Skeletal muscle cell (primary cell): ENCODE results near the gene AGMAT.

Source experiments
- DNase-seq: peaks from one replicate; pipeline ENCODE4 v3.0.0-alpha.2; 2010; ENCODE audit warnings: low read depth
- H3K4me3 ChIP-seq: 2 replicates; pipeline ENCODE4 v1.5.1; 2011; ENCODE audit warnings: low read depth, mild to moderate bottlenecking, control low read depth, low read length, moderate library complexity

AGMAT gene

GRCh38 chr1:15526021-15526489 is 58.8 kb downstream of the AGMAT start:
- peak overlapping the region; percentile 95 for H3K4me3 ChIP-seq
- no peak for DNase-seq

DNA sequence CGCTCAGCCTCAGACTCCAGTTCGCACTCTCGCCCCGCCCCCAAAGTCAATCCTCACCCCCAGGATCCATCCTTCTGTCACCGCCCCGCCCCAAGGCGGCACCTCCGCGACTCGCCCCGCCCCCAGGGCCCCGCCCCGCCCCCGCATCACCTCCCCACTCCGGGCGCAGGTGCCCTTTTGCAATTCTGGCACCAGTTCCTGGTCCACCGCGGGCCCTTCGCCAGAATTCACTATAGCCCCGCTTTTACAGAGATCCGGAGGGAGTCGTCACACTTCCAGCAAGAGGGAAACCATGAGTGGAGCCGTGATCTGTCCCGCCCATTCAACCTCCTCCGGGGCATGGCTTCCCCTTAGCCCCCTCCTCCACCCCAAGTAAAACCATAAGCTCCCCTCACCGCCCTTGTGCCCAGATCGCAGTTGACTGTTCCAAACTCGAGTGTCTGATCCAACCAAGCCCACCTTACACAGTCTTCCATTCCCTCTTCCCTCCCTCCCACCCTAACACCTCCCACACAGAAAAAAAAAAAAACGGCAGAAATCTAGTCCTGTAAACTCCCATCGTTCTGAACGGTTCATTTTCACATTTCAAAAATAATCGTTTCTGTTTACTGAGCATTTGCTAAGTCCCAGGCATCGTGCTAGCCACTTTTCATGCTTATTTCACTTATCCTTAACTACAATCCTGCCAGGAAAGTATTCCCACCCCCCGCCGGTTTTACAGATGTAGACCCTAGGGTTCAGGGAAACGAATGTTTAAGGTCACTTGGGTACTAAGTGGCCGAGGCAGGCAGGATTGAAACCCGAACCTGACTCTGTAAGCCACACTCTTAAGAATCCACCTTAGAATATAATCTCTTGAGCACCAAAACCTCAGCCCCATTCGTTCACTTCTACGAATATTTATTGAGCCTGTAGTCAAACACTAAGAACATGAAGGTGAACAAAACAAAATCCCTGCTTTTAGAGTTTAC is 59.5 kb downstream of the AGMAT start:
- peak; percentile 94 for DNase-seq

DNA sequence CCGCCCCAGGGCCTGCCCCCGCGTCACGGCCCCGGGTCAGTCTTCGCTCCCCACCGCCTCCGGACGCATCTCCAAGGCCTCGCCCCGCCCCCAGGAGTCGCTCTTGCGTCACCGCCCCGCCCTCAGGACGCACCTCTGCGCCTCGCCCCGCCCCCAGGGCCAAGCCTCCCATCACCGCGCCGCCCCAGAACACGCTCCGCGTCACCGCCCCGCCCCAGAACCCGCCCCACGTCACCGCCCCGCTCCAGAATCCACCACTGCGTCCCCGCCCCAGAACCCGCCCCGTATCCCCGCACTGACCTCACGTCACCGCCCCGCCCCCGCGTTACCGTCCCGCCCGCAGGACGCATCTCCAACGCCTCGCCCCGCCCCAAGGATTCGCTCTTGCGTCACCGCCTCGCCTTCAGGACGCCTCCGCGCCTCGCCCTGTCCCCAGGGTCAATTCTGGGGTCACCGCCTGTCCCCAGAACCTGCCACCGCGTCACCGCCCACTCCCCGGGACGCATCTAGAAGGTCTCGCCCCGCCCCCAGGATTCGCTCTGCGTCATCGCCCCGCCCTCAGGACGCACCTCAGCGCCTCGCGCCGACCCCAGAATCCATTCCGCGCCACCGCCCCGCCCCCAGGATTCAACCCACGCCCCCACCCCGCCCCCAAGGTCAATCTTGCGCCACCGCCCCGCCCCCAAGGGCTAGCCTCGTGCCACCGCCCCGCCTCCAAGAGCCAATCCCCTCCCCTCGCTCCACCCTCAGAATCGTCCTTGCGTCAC is 60.4 kb downstream of the AGMAT start:
- peak overlapping the region; percentile 69 for H3K4me3 ChIP-seq
- DNase-seq = peak; percentile 88

More for the DNA sequence above, 59.5 kb downstream of the AGMAT start:
- peak overlapping the region; percentile 95 for H3K4me3 ChIP-seq

GRCh38 chr1:15524021-15524282 is 60.9 kb downstream of the AGMAT start, which contains the start of gene CASP9:
Gene CASP9, minus strand, starts transcription at chr1:15524215. Its CDS starts 15 bp downstream, at chr1:15524200.
- peak within 1 kb of the TSS; percentile 95 for H3K4me3 ChIP-seq
- DNase-seq = no peak

GRCh38 chr1:15523104-15524020 is 61.5 kb downstream of the AGMAT start:
- peak overlapping the region; percentile 69 for H3K4me3 ChIP-seq
- DNase-seq = no peak

GRCh38 chr1:15522551-15522950 is 62.3 kb downstream of the AGMAT start:
- H3K4me3 ChIP-seq = no peak overlapping the region
- no peak for DNase-seq
